Medulla oblongata (tissue), 1 donor: ENCODE results near the gene PANK4.
"Not testable (repeated sequence)": the region's sequence is repeated elsewhere in the genome, so short reads cannot be mapped to it uniquely, and the experiment has no call there.

ENCODE experiments used
- DNase-seq: peaks from one replicate; pipeline ENCODE4 v3.0.0-alpha.2; 2015; ENCODE audit errors: extremely low spot score

Gene PANK4

DNA sequence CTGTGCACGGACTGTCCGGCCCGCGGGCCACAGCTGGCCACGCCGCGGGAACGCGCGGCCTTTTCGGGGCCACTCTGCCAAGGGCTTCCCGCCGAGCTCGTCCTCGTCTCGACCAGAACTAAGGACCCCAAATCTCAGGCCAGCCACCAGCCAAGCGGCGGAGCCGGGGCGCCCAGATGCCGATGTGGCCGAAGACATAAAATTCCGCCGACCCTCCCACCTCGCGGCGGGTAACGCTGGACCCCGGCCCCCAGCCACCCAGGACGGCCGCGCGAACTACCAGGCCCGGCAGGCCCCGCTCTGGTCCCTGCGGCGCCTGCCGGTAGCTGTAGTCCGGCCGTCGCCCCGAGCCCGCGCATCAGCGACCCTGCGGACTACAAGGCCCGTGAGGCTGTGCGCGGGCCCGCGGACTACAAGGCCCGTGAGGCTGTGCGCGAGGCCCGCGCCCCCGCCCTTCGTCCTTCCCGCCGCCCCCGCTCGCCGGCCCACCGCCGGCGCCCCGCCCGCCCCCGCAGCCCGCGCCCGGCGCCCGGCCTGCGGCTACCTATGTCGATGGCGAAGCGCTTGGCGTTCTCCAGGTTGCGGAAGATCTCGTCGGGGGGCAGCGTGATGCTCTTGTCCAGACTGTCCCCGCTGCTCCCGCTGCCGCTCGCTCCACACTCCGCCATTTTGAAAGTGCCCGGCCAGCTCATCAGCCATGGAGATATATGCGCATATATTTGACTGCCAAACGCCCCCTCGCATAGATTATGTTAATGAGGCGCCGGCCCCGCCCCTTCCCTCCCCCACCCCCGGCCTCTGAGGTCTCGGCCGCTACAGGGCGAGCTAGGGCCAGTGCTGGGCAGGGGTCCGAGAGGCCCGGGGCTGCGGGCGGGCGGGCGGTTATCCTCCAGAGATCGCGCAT is at the start of gene PANK4:
Gene PANK4, minus strand, starts transcription at position 677 of the 904 bp plus-strand sequence. Its CDS starts 9 bp downstream, at position 668.
- peak; percentile 95 for DNase-seq

DNA sequence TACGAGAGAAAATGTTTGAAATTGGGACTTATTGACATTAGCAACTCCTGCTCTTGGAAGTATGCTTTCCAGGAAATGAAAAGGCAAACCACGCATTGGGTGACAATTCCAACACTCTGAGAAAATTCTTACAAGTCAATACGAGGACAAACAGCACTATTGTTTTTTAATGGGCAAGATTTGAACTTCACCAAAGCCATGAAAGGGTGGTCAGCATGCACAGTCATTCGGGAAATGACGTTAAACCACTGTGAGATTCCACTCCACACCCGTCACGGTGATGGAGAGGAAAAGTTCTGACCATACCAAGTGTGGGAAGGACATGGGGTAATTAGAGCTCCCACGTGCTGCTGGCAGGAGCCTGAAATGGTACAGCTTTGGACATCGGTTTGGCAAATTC is 48.0 kb upstream of the PANK4 start:
- no peak for DNase-seq

DNA sequence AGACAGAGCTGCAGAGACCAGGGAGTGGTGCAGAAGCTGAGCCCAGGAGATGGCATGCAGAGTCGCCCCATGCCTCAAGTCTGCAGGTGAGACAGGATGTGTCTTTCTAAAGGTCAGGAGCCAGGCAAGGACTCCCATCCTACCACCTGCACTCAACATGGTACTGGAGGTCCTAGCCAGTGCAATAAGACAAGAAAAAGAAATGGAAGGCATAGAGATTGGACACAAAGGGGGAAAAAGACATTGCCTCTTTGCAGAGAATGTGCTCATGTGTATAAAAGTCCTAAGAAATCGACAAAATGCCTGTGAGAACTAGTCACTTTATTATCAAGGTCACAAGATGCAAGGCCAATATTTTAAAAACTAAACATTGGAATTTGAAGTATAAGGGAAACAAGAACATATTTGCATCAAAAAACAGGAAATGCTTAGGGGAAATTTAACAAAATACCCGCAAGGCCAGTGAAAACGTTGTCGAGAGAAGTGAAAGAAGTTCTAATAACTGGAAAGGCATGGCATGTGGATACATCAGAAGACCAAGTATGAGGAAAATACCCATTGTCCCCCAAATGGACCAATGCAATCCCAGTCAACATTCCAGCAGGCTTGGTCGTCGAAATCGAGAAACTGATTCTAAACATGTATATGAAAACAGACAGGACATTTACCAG is 47.0 kb upstream of the PANK4 start:
- no peak for DNase-seq

DNA sequence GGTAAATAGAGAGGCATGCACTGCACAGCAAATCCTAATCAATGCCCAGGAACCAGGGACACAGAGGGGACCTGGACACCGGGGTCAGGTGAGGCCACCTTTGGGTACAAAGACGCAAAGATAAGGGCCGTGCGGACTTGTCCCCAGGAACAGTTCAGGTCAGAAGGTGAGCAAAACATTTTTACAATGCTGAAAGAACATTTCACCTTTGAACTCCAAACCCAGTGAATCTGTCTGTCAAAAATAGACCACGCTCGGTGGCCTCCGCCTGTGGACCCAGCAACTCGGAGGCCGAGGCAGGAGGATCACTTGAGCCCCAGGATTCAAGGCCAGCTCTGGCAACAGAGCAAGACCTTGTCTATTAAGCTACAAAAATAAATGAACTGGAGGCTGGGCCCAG is 45.0 kb upstream of the PANK4 start:
- DNase-seq = no peak

DNA sequence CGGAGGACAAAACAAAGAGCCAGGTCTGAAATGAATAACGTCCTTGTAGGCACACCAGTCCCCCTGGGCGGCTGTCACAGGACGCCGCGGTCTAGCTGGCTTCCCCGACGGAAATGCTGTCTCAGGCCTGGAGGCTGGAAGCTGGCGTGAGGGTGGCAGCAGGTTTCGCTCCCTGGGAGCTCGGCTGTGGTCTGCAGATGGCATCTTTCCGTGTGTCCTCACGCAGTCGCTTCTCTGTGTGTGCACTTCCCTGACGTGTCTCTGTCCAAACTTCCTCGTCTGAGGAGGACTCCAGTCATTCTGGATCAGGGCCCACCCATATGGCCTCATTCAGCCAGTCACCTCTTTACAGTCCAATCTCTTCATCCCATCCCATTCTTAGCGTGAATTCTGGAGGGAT is 43.9 kb upstream of the PANK4 start:
- no peak for DNase-seq

DNA sequence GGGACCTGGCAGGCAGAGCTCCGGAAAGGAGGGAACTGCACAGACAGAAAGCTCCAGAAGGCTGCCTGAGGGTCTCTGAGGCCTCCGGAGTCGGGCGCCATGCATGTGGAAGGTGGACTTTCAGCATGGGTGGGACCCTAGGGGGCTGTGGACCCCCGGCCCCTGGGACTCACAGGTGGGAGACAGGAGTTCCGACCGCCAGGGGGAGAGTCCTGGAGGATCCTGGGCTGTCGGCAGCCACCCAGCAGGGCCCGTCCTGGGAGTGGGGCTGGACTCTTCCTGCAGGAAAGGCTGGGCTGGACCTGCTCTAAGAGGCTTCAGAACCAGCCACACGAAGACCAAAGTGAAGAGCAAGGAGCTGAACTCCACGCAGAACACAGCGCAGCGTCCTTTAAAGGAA is 43.3 kb upstream of the PANK4 start:
- not testable (repeated sequence) for DNase-seq

DNA sequence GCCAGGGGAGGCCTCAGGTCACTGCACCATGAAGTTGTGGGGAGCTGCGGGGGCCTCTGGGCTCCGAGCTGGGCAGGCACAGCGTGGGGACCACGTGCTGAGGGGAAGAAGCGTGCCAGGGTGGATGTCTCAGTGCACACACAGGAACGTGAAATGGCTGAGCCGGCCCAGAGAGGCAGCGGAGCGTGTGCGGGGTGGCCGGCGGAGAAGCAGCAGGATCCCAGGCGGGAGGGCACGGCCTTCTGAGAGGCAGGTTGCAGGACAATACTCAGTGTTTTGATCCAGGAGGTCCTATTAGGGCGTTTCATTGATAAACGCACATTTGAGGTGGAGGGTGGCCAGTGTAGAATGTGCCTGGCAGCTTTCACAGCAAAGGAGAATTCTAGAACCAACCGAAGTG is 42.7 kb upstream of the PANK4 start:
- DNase-seq = no peak

DNA sequence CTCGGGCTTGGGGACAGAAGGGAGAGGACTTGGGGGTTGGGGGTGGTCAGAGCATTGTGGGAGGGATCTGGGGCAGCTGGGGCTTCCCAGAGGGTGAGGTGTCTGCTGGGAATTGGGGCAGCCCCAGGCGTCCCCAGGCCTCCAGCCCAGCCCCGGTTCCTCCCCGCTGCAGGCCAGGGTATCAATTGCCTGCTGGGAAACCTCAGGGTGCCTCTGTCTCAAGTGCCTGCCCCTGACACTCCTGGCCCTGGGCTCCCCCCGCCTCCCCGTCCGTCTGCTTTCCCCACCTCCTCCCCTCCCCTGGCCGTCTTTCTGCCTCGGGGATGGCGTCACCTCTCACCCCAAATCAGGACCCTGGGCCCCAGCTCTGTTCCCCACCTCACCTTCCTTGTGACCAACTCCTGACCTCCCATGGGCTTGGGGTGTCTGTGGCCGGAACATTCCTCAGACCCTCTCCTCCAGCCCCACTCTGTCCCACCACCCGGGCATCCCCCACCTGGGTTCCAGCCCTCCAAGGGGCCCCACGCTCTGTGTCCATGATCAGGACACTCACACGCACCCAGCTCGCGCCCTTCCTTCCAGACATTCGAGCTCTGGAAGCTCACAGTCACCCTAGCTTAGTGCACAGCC is 41.9 kb upstream of the PANK4 start:
- not testable (repeated sequence) for DNase-seq

DNA sequence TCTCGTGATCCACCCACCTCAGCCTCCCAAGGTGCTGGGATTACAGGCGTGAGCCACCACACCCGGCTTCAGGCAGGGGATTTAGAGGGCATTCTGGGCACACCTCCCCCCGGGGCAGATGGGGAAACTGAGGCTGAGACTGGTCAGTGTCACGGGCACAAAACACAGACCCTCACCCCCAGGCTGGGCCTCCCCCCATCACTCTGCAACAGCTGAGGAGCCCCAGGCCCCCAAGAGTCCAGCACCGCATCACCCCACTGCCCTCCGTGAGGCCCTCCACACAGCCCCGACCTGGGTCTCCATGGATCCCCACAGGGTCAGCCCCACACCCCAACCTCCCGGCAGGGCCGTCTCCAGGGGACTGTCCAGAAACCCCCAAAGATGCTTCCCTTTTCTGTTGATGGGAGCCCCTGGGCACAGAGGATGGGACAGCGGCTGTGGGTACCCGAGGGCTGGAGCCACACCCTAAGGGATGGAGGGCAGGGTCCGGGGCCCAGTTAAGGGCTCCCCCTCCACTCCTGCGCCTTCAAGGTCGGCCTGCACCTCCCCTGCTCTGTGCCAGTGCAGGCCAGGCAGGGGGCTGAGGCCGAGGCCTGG is 40.8 kb upstream of the PANK4 start:
- no peak for DNase-seq

DNA sequence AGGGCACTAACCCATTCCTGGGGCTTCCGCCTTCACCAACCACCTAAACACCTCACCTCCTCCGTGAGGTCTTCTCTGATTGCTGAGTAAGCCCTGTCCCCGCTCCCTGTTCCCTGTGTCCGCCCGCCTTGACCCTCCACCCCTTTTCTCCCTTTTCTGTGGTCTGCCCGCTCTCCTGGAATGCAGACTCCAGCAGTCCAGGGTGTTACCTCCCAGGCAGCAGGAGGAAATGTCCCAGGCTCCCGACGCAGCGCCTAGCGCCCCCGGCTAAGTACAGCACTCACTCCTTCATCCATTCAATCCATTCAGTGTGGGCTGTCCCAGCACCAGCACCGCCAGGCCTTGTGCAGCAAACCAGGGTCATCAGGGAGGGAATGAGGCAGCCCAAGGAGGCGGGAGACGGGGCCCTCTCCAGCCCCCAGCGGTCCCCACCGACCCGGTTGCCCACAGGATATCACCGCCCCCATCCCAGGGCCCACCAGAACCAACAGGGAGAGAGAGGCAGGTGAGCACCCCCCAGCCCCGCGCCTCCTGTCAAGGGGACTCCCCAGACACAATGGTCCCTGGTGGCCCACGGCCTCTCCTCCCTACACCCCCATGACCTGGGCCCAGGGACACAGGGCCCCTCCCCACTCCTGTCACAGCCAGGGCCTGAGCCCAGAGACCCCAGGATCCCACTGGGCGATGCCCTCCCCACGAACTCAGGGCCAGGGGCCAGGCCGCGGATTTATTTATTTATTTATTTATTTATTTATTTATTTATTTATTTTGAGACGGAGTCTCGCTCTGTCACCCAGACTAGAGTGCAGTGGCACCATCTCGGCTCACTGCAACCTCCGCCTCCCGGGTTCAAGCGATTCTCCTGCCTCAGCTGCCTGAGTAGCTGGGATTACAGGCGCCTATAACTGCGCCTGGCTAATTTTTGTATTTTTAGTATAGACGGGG is 40.0 kb upstream of the PANK4 start:
- DNase-seq = no peak

DNA sequence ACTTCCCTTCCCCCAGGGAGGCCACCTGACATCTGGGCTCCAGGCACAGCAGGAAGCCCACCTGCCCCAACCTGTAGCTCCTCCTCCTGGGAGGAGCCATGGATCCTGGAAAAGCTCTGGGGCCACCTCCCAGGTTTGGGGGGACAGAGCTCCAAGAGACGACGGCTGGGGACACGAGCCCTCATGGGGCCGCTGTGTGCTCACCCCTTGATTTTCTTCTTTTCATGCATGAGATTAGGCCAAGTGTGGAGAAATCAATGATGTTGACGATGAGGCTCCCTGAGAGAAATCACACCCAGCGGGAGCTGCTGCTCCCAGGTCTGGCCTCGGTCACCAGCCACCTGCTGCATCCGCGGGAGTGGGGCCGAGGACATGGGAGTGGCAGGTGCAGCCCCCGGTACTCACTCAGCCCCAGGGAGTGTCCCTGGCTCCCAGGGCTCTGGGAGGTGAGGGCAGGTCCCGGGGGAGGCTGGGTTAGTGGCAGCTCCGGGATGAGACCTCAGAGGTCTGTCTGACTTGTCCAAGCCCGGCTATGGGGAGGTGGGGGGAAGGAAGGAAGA is 38.5 kb upstream of the PANK4 start:
- no peak for DNase-seq

DNA sequence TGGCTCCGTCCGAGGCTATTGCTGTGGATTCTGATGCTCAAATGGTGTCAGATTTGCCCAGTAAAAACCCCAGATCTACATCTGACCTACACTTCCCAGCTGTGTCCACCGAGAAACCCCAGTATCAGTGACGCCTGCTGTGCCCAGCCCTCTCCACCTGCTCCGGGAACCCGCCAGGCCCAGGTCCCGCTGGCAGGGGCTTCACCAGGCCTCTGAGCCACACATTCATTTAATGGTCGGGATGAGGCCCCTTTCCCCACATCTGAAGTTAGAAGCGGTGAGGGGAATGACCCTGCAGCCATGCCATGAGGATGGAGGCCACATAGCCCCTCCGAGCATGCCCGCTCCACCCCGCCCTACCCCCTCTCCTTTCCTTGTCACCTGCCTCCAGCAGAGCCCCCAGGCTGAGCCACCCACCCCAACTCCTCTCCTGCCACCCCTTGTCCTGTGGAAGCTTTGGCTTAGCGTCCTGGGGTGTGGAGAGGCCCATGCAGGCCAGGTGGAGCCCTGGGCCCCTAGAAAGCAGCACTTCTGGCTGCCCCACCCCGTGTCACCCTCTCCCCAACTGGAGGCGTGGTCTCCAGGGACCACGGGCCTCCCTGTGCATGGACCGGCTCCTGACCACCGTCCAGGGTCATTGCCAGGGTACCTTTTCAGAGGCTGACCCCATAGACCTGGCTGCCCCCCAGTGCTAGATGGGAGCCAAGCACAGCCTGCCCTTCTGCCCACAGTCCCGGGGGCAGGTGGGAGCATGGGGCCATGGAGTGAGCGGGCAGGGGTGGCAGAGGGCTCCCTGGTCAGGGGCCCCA is 37.8 kb upstream of the PANK4 start:
- DNase-seq = no peak

DNA sequence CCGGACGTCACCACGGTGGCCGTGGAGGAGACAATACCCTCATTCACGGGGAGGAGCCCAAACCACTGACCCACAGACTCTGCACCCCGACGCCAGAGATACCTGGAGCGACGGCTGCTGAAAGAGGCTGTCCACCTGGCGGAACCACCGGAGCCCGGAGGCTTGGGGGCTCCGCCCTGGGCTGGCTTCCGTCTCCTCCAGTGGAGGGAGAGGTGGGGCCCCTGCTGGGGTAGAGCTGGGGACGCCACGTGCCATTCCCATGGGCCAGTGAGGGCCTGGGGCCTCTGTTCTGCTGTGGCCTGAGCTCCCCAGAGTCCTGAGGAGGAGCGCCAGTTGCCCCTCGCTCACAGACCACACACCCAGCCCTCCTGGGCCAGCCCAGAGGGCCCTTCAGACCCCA is 36.8 kb upstream of the PANK4 start:
- no peak for DNase-seq

DNA sequence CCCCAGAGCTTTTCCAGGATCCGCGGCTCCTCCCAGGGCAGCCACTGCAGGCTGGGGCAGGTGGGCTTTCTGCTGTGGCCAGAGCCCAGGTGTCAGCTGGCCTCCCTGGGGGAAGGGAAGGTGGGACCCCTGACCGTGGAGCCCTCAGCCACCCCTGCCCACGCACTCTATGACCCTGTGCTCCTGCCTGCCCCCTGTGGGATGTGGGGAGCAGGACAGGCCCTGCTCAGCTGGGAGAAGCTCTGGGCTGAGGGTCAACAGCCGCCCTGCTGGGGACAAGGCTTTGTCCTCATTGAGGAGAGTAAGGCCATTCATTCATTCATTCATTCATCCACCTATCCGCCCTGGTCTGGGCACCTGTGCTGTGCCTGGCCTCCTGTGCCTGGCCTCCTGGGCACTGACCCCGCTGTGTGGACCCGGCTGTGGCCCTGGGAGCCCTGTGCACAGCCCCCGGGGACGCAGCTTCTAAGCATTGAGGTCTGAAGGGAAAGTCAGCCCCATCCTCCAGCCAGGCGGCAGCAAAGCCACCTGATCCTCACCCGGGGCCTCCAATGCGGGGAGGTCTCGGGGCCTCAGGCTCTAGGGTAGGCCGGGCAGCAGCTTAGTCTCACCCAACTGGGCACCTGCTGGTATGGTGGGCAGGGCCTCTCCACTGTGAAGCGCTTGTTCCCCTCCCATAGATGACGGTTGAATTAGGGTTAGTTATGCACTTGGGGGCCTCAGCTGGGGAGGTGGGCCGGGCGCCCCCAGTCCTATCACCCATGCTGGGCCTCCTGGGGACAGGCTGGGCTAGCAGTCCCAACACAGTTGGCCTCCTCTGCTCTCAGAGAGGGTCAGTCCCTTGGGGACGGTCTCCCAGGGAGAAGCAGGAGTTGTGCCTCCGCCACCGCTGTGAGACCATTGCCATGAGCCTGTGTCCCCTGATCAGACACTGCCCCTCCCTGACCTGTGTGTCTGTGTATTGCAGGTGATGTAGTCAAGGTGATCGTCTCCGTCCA is 35.8 kb upstream of the PANK4 start:
- no peak for DNase-seq

DNA sequence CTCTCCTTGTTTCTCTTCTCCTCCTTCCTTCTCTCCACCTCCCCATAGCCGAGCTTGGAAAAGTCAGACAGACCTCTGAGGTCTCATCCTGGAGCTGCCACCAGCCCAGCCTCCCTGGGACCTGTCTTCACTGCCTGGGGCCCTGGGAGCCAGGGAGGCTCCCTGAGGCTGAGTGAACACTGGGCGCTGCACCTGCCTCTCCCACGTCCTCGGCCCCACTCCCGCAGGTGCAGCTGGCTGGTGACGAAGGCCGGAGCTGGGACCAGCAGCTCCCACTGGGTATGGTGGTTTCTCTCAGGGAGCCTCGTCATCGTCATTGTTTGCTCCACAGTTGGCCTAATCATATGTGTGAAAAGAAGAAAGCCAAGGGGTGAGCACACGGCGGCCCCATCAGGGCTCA is 35.0 kb upstream of the PANK4 start:
- DNase-seq = no peak

DNA sequence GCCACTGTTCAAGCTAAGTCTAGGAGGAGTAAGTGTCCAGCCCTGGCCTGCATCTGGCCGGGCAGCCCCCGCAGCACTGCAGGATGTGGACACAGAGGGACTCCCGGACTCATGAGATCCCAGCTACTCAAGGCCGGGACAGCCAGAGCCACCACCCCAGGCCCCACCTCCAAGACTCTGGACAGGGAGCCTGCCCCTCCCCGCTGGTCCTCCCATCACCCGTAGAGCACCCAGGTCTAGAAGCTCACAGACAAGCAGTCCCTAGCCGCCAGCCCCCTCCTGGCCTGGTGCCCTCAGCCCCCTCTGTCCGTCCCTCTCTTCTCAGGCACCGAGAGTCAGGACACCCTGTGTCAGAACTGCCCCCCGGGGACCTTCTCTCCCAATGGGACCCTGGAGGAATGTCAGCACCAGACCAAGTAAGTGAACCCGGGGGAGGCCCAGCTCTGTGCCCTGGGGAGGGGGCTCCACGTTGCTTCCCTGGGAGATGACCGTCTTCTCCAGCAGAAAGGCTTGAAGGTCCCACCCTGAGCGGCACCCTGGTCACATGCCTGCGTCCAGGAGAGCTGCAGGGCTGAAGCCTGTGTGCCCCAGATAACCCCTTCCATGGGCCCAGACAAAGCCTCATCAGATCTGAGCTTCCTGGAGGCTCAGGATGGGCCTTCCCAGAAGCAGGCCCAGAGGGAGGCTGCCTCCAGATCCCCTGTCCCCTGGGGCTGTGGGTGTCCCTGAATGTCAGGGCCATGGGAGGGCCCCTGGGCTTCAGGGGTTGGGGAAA is 34.1 kb upstream of the PANK4 start:
- no peak for DNase-seq

DNA sequence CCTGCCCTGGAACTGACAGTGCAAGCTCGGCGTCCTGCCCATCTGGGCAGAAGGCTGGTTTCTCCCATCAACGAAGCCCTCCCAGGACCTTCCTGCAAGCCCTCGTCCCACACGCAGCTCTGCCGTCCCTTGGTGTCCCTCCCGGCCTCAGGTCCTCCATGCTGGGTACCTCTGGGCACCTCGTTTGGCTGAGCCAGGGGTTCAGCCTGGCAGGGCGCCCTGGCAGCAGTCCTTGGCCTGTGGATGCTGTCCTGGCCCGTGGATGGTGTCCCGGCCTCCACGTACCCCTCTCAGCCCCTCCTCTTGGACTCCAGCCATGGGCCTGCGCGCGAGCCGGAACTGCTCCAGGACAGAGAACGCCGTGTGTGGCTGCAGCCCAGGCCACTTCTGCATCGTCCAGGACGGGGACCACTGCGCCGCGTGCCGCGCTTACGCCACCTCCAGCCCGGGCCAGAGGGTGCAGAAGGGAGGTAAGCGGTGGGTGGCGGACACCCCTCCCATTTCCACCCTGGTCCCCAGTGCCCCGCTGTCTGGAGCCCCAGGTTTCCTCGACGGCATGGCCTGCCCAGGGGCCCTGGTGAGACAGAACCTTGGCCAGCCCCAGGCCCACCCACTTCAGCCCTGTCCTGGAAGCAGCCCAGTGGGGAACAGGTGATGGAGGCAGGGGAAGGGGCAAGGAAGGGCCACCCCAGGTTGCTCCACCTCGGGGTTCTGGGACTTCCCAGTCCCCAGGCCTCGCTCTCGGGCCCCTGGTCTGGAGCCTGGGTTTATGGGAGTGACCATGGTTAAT is 33.3 kb upstream of the PANK4 start:
- DNase-seq = no peak
